GM12891 (cell line): Measurements from ENCODE around the gene KLHL25.

Experiments
- DNase-seq: peaks from one replicate; pipeline ENCODE4 v3.0.0; 2011; ENCODE audit warnings: low spot score; ENCODE audit not compliant: insufficient read length
- FAIRE-seq: peaks from 2 replicates; lab custom pipeline; 2011; peaks lifted over from hg19 to GRCh38; lab: Jason Lieb, UNC
- PAX5 ChIP-seq: IDR thresholded peaks from 2 replicates; pipeline ENCODE4 v1.6.1; 2011; ENCODE audit warnings: low read length, moderate library complexity, mild to moderate bottlenecking; ENCODE audit not compliant: insufficient read depth, severe bottlenecking
- POLR2A ChIP-seq: IDR thresholded peaks from 2 replicates; pipeline ENCODE4 v1.6.1; 2011; ENCODE audit warnings: low read depth, low read length, control low read depth
- POLR2AphosphoS5 ChIP-seq: IDR thresholded peaks from 2 replicates; pipeline ENCODE4 v1.6.1; 2011; ENCODE audit warnings: low read depth, low read length, control low read depth
- POU2F2 ChIP-seq: IDR thresholded peaks from 2 replicates; pipeline ENCODE4 v1.6.1; 2011; ENCODE audit warnings: low read depth, mild to moderate bottlenecking, control low read depth, low read length, moderate library complexity
- SPI1 ChIP-seq: IDR thresholded peaks from 2 replicates; pipeline ENCODE4 v1.6.1; 2011; ENCODE audit warnings: low read depth, low read length, control low read depth
- TAF1 ChIP-seq: IDR thresholded peaks from 2 replicates; pipeline ENCODE4 v1.6.1; 2011; ENCODE audit warnings: low read depth, low read length, control low read depth

The KLHL25 gene

DNA sequence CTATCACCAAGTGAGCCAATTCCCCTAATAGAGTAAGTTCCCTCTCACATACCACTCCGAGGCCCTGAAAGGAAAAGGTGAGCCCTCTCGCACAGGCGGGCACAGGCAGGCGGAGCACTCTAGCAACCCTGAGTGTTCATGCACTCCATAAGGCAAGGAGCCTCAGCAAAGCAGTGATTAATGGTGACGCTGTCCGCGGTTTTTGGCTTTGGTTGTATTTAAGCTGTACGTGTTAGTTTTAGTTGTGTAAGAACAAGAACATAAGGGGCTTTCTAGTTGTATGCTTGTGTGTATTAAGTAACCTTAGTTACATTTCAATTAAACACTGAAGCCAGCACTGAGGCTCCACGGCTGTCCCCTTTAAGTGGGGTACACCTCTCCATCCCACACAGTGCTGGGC, 33.1 kb downstream of the KLHL25 start:
- TF ChIP-seq PAX5 (no peak), SPI1 (no peak)
- no peak for FAIRE-seq
- DNase-seq, result no peak

DNA sequence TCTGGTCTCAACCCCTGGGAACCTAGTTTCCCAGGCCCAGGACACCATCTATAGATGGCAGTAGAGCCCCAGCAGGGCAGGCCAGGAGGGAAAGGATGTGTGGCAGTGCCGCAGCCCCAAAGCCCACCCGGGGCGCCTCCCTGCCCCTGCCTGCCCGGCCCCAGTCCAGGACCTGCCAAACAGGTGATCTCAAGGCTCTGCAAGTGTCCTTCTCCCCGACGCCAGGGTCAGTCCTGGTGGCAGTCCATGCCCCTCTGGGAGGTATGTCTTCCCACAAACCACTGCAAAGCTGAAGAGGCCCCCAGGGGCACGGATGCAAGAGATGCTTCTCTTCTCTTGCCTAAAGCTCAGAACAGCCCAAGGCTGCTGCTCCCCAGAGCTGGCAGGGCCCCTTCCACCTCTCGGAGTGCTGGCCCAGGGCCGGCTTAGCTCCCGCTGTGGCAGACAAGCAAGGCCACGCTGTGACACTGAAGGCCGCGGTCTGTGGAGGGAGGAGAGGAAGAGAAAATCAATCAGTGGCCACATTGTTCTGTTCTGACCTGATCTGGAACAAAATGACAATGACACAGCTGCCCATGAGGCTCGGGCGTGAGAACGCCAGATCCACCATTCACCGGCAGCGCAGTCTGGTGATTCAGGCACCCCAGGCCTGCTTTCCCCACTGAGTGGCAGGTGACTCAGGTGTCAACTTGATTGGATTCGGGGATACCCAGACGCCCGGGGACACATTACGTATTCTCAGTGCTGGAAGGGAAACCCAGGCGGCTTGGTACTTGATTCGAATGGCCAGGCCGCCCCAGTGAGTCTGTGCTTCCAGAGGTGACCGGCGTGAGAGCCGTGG, 34.0 kb downstream of the KLHL25 start:
- TF ChIP-seq POLR2A (no peak), POU2F2 (no peak), TAF1 (no peak), SPI1 (no peak), PAX5 (no peak), POLR2AphosphoS5 (no peak)
- DNase-seq (no peak), FAIRE-seq (no peak)

- TF ChIP-seq TAF1, result no peak
- no peak for TF ChIP-seq SPI1
- no peak for TF ChIP-seq POLR2A
- TF ChIP-seq POU2F2, result no peak
- TF ChIP-seq PAX5, result no peak
- no peak for TF ChIP-seq POLR2AphosphoS5
- no peak for DNase-seq
- FAIRE-seq, result no peak
Measured at GRCh38 chr15:85760049-85760448, 34.7 kb downstream of the KLHL25 start.

GRCh38 chr15:85759376-85759775, 35.3 kb downstream of the KLHL25 start:
- no peak for DNase-seq
- no peak for FAIRE-seq
- TF ChIP-seq SPI1 (no peak), POU2F2 (no peak), PAX5 (no peak), POLR2A (no peak), TAF1 (no peak), POLR2AphosphoS5 (no peak)

DNA sequence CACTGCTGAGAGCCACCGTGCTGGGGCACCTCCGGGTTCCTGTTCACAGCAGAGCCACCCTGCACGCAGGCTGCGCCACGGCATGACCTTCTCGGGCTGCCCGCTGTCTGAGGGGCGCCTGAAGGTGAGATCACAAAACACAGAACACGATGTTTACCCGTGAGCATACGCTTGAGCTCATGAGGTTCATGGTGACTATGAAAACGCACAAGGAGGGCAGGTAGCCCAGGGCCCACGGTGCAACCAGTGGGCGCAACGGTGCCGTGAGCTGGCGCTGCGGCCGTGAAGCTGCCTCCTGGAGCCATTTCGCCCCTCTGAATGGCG, 36.1 kb downstream of the KLHL25 start:
- DNase-seq (no peak), FAIRE-seq (no peak)
- TF ChIP-seq SPI1 (no peak), POLR2A (no peak), POU2F2 (no peak), POLR2AphosphoS5 (no peak), TAF1 (no peak), PAX5 (no peak)

GRCh38 chr15:85757939-85758654, 36.6 kb downstream of the KLHL25 start:
- FAIRE-seq (no peak), DNase-seq (no peak)
- TF ChIP-seq POLR2AphosphoS5 (no peak), TAF1 (no peak), PAX5 (no peak), POLR2A (no peak), SPI1 (no peak), POU2F2 (no peak)

DNA sequence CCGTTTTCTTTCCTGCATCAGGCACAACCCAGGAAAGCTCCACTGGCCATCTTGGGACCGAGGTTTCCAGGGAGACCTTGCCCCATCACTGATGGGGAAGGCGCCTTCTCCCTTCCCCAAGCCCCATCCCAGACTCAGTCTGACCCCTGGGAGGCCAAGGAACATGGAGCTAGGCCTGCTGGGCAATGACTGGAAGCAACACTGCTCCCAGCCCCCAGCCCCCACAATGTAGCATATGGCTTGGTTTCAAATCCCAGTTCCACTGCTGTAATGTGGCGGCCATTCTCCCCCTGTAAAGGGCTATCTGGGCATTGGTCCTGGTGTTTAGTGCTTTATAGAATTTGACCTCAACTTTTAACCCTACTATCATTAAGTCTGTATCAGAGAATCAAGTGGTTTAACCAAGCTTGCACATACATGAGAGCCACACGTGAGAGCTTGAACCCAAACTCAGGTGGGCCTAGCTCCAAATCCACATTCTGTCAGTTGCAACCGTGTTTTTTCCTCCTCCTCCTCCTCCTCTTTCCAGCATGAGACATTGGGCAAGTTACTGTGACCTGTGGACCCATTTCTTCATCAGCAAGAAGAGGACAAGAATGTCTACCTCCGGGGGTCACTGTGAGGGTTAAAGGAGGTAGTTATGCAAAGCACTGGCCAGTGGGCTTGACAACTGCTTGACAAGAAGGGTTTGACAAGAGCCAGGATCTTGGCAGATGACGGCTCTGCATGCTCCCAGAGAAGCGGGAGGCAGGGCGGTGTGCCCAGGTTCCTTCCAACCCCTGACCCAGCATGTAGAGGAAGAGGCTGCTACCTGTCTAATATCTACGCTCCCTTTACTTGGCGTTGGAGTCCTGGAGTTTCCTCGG, 37.4 kb downstream of the KLHL25 start:
- DNase-seq (no peak), FAIRE-seq (no peak)
- no peak for TF ChIP-seq PAX5
- no peak for TF ChIP-seq POU2F2
- no peak for TF ChIP-seq POLR2AphosphoS5
- TF ChIP-seq SPI1, result no peak
- TF ChIP-seq POLR2A, result no peak
- TF ChIP-seq TAF1, result no peak

GRCh38 chr15:85756411-85757072, 38.2 kb downstream of the KLHL25 start:
- DNase-seq (no peak), FAIRE-seq (no peak)
- TF ChIP-seq POLR2AphosphoS5 (no peak), POLR2A (no peak), PAX5 (no peak), POU2F2 (no peak), TAF1 (no peak), SPI1 (no peak)

- TF ChIP-seq POU2F2 (no peak), TAF1 (no peak)
Measured at GRCh38 chr15:85755942-85756341, 38.8 kb downstream of the KLHL25 start.

GRCh38 chr15:85755471-85755870, 39.3 kb downstream of the KLHL25 start:
- DNase-seq (no peak), FAIRE-seq (no peak)
- TF ChIP-seq TAF1, result no peak
- TF ChIP-seq PAX5, result no peak
- TF ChIP-seq POLR2A, result no peak
- no peak for TF ChIP-seq SPI1
- no peak for TF ChIP-seq POU2F2
- TF ChIP-seq POLR2AphosphoS5, result no peak

More at GRCh38 chr15:85755942-85756341, 38.8 kb downstream of the KLHL25 start:
- FAIRE-seq (no peak), DNase-seq (no peak)
